H9 (cell line): ENCODE results near the gene PLK1. TPM values are rescaled to one million over a fixed set of nuclear protein-coding genes. Genes with fewer than 3 reads are reported as not detected.

Experiments
- DNase-seq: peaks from one replicate; pipeline ENCODE4 v3.0.0-alpha.2; 2017
- H2AFZ ChIP-seq: one replicate; pipeline ENCODE4 v1.6.1; 2013; ENCODE audit warnings: mild to moderate bottlenecking, low read length, control low read depth, moderate library complexity
- H2AK5ac ChIP-seq: 2 replicates; pipeline ENCODE4 v1.6.1; 2013; ENCODE audit warnings: low read length, control low read depth, mixed read lengths; ENCODE audit not compliant: insufficient read length
- H2BK120ac ChIP-seq: one replicate; pipeline ENCODE4 v1.6.1; 2013; ENCODE audit warnings: low read depth, mild to moderate bottlenecking, low read length, control low read depth, inconsistent platforms; ENCODE audit not compliant: poor library complexity, severe bottlenecking
- H2BK12ac ChIP-seq: 2 replicates; pipeline ENCODE4 v1.6.1; 2013; ENCODE audit warnings: low read length, control low read depth, mixed read lengths, low read depth; ENCODE audit not compliant: insufficient read length
- H2BK15ac ChIP-seq: 2 replicates; pipeline ENCODE4 v1.6.1; 2013; ENCODE audit warnings: low read depth, low read length, control low read depth
- H2BK20ac ChIP-seq: one replicate; pipeline ENCODE4 v1.6.1; 2013; ENCODE audit warnings: low read depth, mild to moderate bottlenecking, low read length, control low read depth, inconsistent platforms; ENCODE audit not compliant: poor library complexity, severe bottlenecking
- H2BK5ac ChIP-seq: 2 replicates; pipeline ENCODE4 v1.6.1; 2013; ENCODE audit warnings: low read length, control low read depth, mixed read lengths; ENCODE audit not compliant: insufficient read length
- H3K14ac ChIP-seq: 2 replicates; pipeline ENCODE4 v1.6.1; 2013; ENCODE audit warnings: low read length, control low read depth; ENCODE audit not compliant: insufficient read depth
- H3K18ac ChIP-seq: 2 replicates; pipeline ENCODE4 v1.6.1; 2013; ENCODE audit warnings: low read depth, mild to moderate bottlenecking, mixed read lengths, low read length, control low read depth; ENCODE audit not compliant: insufficient read length
- H3K23ac ChIP-seq: 2 replicates; pipeline ENCODE4 v1.6.1; 2013; ENCODE audit warnings: low read length, control low read depth, mixed read lengths, low read depth; ENCODE audit not compliant: insufficient read length
- H3K23me2 ChIP-seq: 2 replicates; pipeline ENCODE4 v1.6.1; 2013; ENCODE audit warnings: low read depth, mild to moderate bottlenecking, mixed read lengths, low read length, control low read depth; ENCODE audit not compliant: insufficient read length, poor library complexity, severe bottlenecking
- H3K27ac ChIP-seq: 2 replicates; pipeline ENCODE4 v1.5.1; 2013; ENCODE audit warnings: low read length, control low read depth, mixed read lengths, low read depth; ENCODE audit not compliant: insufficient read length
- H3K27me3 ChIP-seq: 2 replicates; pipeline ENCODE4 v1.6.1; 2013; ENCODE audit warnings: low read length, control low read depth, inconsistent platforms; ENCODE audit not compliant: insufficient read depth
- H3K4ac ChIP-seq: 2 replicates; pipeline ENCODE4 v1.6.1; 2013; ENCODE audit warnings: low read depth, mild to moderate bottlenecking, control low read depth, inconsistent platforms, low read length, moderate library complexity
- H3K4me1 ChIP-seq: 2 replicates; pipeline ENCODE4 v1.6.1; 2013; ENCODE audit warnings: low read length, control low read depth, inconsistent platforms; ENCODE audit not compliant: insufficient read depth
- H3K4me2 ChIP-seq: 2 replicates; pipeline ENCODE4 v1.6.1; 2013; ENCODE audit warnings: low read length, control low read depth, mixed read lengths; ENCODE audit not compliant: insufficient read length, insufficient read depth
- H3K56ac ChIP-seq: 2 replicates; pipeline ENCODE4 v1.6.1; 2013; ENCODE audit warnings: low read depth, mild to moderate bottlenecking, mixed read lengths, low read length, control low read depth; ENCODE audit not compliant: insufficient read length
- H3K79me1 ChIP-seq: 2 replicates; pipeline ENCODE4 v1.6.1; 2013; ENCODE audit warnings: low read depth, mild to moderate bottlenecking, moderate library complexity, low read length, control low read depth, inconsistent platforms; ENCODE audit not compliant: insufficient read depth, poor library complexity, severe bottlenecking
- H3K79me2 ChIP-seq: 2 replicates; pipeline ENCODE4 v1.6.1; 2013; ENCODE audit warnings: low read length, control low read depth, inconsistent platforms; ENCODE audit not compliant: insufficient read depth
- H3K9ac ChIP-seq: 2 replicates; pipeline ENCODE4 v1.6.1; 2013; ENCODE audit warnings: low read length, control low read depth, mixed read lengths; ENCODE audit not compliant: insufficient read length; ENCODE audit errors: extremely low read depth
- H3K9me3 ChIP-seq: one replicate; pipeline ENCODE4 v1.6.1; 2013; ENCODE audit warnings: low read depth, low read length, inconsistent platforms; ENCODE audit not compliant: control insufficient read depth
- H3T11ph ChIP-seq: one replicate; pipeline ENCODE4 v1.6.1; 2013; ENCODE audit warnings: mild to moderate bottlenecking, low read length, control low read depth, inconsistent platforms
- H4K20me1 ChIP-seq: one replicate; pipeline ENCODE4 v1.6.1; 2013; ENCODE audit not compliant: control insufficient read depth, insufficient read length, insufficient read depth
- H4K5ac ChIP-seq: 2 replicates; pipeline ENCODE4 v1.6.1; 2013; ENCODE audit warnings: low read depth, mild to moderate bottlenecking, mixed read lengths, low read length, control low read depth; ENCODE audit not compliant: insufficient read length
- H4K8ac ChIP-seq: replicated peaks from 2 replicates; pipeline ENCODE4 v1.6.1; 2013; ENCODE audit warnings: low read length, control low read depth, mixed read lengths, low read depth; ENCODE audit not compliant: insufficient read length
- H4K91ac ChIP-seq: 2 replicates; pipeline ENCODE4 v1.6.1; 2013; ENCODE audit warnings: low read depth, mild to moderate bottlenecking, moderate library complexity, mixed read lengths, low read length, control low read depth; ENCODE audit not compliant: insufficient read length
- H3K27ac Mint-ChIP-seq, 3 experiments: 2 replicates in 2 of 3; 3 replicates in 1 of 3; pipeline ENCODE4 v1.8.0; 2020 to 2021; ENCODE audit warnings: mixed read lengths in 3 of 3, mild to moderate bottlenecking in 1 of 3, moderate library complexity in 1 of 3
- H3K27me3 Mint-ChIP-seq: 2 replicates; pipeline ENCODE4 v1.8.0; 2021; ENCODE audit warnings: low read depth, mild to moderate bottlenecking, moderate library complexity, mixed read lengths
- H3K36me3 Mint-ChIP-seq, 3 experiments: 2 replicates in 2 of 3; 3 replicates in 1 of 3; pipeline ENCODE4 v1.8.0; 2020 to 2021; ENCODE audit warnings: low read depth in 3 of 3, mixed read lengths in 3 of 3; ENCODE audit not compliant: insufficient read depth in 1 of 3
- H3K4me1 Mint-ChIP-seq, 2 experiments: 2 replicates each; pipeline ENCODE4 v1.8.0; 2020; ENCODE audit warnings: mixed read lengths in 2 of 2
- H3K4me3 Mint-ChIP-seq, 2 experiments: 2 replicates in 1 of 2; 3 replicates in 1 of 2; pipeline ENCODE4 v1.8.0; 2020 to 2021; ENCODE audit warnings: mild to moderate bottlenecking in 2 of 2, mixed read lengths in 2 of 2, moderate library complexity in 1 of 2
- H3K9me3 Mint-ChIP-seq, 2 experiments: 2 replicates in 1 of 2; 3 replicates in 1 of 2; pipeline ENCODE4 v1.8.0; 2020; ENCODE audit warnings: mild to moderate bottlenecking in 2 of 2, mixed read lengths in 2 of 2, moderate library complexity in 1 of 2
- CTCF ChIP-seq: fragments of 200-600 bp; sonication (generic); conservative IDR thresholded peaks from 3 replicates; pipeline ENCODE4 v1.8.0; 2021; ENCODE audit warnings: antibody characterized with exemption, mild to moderate bottlenecking
- WGBS: extraction: QIAGEN DNeasy Blood & Tissue Kit; methylation state at CpG from one replicate; pipeline ENCODE4 v1.1.7; 2013; ENCODE audit warnings: missing lambda C conversion rate, low lambda C conversion rate, mixed read lengths; ENCODE audit not compliant: insufficient read length; ENCODE audit errors: extremely low coverage; 5-methylcytosine and 5-hydroxymethylcytosine counted together
- total RNA-seq: library from RNA; stranded (reverse); gene quantifications from 2 replicates; pipeline ENCODE4 v1.2.1, GENCODE V29; 2021

PLK1 gene
- total RNA-seq, 1 experiment from 2014 or later, result 140 TPM

- no peak overlapping the region for H3K4ac ChIP-seq
- H3K18ac ChIP-seq, result no peak overlapping the region
- peaks cover 34 to 65% (median 55%) of the 10 kb centered on the region in 3 experiments; a peak in 6 of 7 replicates for H3K36me3 Mint-ChIP-seq
- H3K79me1 ChIP-seq, result no peaks in the 10 kb centered on the region
- H3K9ac ChIP-seq, result no peak overlapping the region
- H3K27ac ChIP-seq, result no peak overlapping the region
- no peak overlapping the region for H2BK5ac ChIP-seq
- no peaks in the 10 kb centered on the region for H3K9me3 Mint-ChIP-seq
- no peak overlapping the region for H2BK20ac ChIP-seq
- H2AK5ac ChIP-seq, result no peak overlapping the region
- H3K56ac ChIP-seq, result no peak overlapping the region
- no peak overlapping the region for H3K14ac ChIP-seq
- H3K23ac ChIP-seq, result no peak overlapping the region
- no peak overlapping the region for H3K4me2 ChIP-seq
- no peaks in the 10 kb centered on the region for H3K27me3 ChIP-seq
- peaks cover 6% of the 10 kb centered on the region for H3K23me2 ChIP-seq
- no peak overlapping the region for H4K5ac ChIP-seq
- no peaks in the 10 kb centered on the region for H3K4me1 ChIP-seq
- no peak overlapping the region for H2BK120ac ChIP-seq
- H3K4me1 Mint-ChIP-seq, result peaks cover 16 to 17% of the 10 kb centered on the region in 2 experiments
- H3K9me3 ChIP-seq, result no peaks in the 10 kb centered on the region
- H3K4me3 Mint-ChIP-seq, result no peak overlapping the region
- H4K8ac ChIP-seq, result no peak overlapping the region
- DNase-seq, result no peak
- no peaks in the 10 kb centered on the region for H3K79me2 ChIP-seq
- H3K27me3 Mint-ChIP-seq, result no peaks in the 10 kb centered on the region
- no peak overlapping the region for H2AFZ ChIP-seq
- H4K91ac ChIP-seq, result no peak overlapping the region
- no peak overlapping the region for H2BK12ac ChIP-seq
- H4K20me1 ChIP-seq, result no peaks in the 10 kb centered on the region
- no peak overlapping the region for H3T11ph ChIP-seq
- no peak overlapping the region for H2BK15ac ChIP-seq
- no peak for TF ChIP-seq CTCF
- no CpG with 5 or more reads among the region's 25 CpGs for WGBS
- no peak overlapping the region; a peak in 1 of 7 replicates for H3K27ac Mint-ChIP-seq
These were observed 12.2 kb downstream of the PLK1 start for GRCh38 chr16:23690771-23691482.
